ENCODE data around the gene BEND5.

- TF ChIP-seq TAF1 (IDR thresholded peaks at IDR 0.05; ENCODE audit: borderline replicate concordance, low read depth, low read length) (no peak), YY1 (IDR thresholded peaks at IDR 0.05; ENCODE audit: low read depth, low read length) (no peak)
Measured at GRCh38 chr1:48785869-48786268, 9.2 kb upstream of the BEND5 start.

Data from GM12878 (cell line).